PC-9 (cell line): ENCODE data around the gene ITPR3. TPM values are rescaled to one million over a fixed set of nuclear protein-coding genes. Genes with fewer than 3 reads are reported as not detected.

Source experiments
- BruUV-seq: library from RNA; stranded (reverse); fragments of 400-500 nt; replicated peaks from 2 replicates; lab custom pipeline; 2021; lab: Mats Ljungman, UMichigan
- CTCF ChIA-PET: fragments of 300-600 bp; sonication (Branson Sonifier 250); formaldehyde crosslinking; loops from one replicate; lab custom pipeline; 2022; ENCODE audit warnings: antibody characterized with exemption; lab: Charles Lee
- POLR2A ChIA-PET: fragments of 300-600 bp; sonication (Branson Sonifier 250); formaldehyde crosslinking; loops from one replicate; lab custom pipeline; 2022; ENCODE audit warnings: antibody characterized with exemption; ENCODE audit not compliant: unreplicated experiment; lab: Charles Lee
- DNase-seq, 2 experiments: peaks; one replicate each; pipeline versions ENCODE4 v3.0.0 to v3.0.0-alpha.2; 2015 to 2022; ENCODE audit warnings: mixed read lengths in 1 of 2
- H2AFZ ChIP-seq: fragments of 200-600 bp; sonication (generic); 2 replicates; pipeline ENCODE4 v1.8.1; 2017; ENCODE audit warnings: antibody characterized with exemption
- H3F3A ChIP-seq: fragments of 200-600 bp; sonication (generic); 2 replicates; pipeline ENCODE4 v1.8.1; 2017; ENCODE audit warnings: antibody characterized with exemption, mild to moderate bottlenecking, low read depth; ENCODE audit not compliant: insufficient read depth
- H3K27ac ChIP-seq: fragments of 200-600 bp; sonication (generic); 2 replicates; pipeline ENCODE4 v1.6.1; 2016; ENCODE audit warnings: mixed run types
- H3K27me3 ChIP-seq: fragments of 200-600 bp; sonication (generic); 2 replicates; pipeline ENCODE4 v1.6.1; 2016; ENCODE audit warnings: low read depth, mixed run types; ENCODE audit not compliant: insufficient read depth
- H3K36me3 ChIP-seq: fragments of 200-600 bp; sonication (generic); 2 replicates; pipeline ENCODE4 v1.6.1; 2016; ENCODE audit warnings: low read depth, mixed run types
- H3K4me1 ChIP-seq: fragments of 200-600 bp; sonication (generic); replicated peaks from 2 replicates; pipeline ENCODE4 v1.6.1; 2016; ENCODE audit warnings: mixed run types; ENCODE audit not compliant: insufficient read depth
- H3K4me2 ChIP-seq: fragments of 200-600 bp; sonication (generic); 2 replicates; pipeline ENCODE4 v1.6.1; 2017; ENCODE audit warnings: mixed run types
- H3K4me3 ChIP-seq: fragments of 200-600 bp; sonication (generic); 2 replicates; pipeline ENCODE4 v1.6.1; 2016; ENCODE audit warnings: mixed run types
- H3K79me2 ChIP-seq: fragments of 200-600 bp; sonication (generic); 2 replicates; pipeline ENCODE4 v1.6.1; 2017; ENCODE audit warnings: low read depth, mixed run types
- H3K9me2 ChIP-seq: fragments of 200-600 bp; sonication (generic); 2 replicates; pipeline ENCODE4 v1.8.1; 2017; ENCODE audit warnings: mild to moderate bottlenecking; ENCODE audit not compliant: insufficient read depth
- H3K9me3 ChIP-seq: fragments of 200-600 bp; sonication (generic); 2 replicates; pipeline ENCODE4 v1.8.1; 2016; ENCODE audit warnings: low read depth; ENCODE audit not compliant: insufficient read depth
- H4K20me1 ChIP-seq: fragments of 200-600 bp; sonication (generic); 2 replicates; pipeline ENCODE4 v1.8.1; 2017; ENCODE audit not compliant: insufficient read depth
- CTCF ChIP-seq: fragments of 200-600 bp; sonication (generic); conservative IDR thresholded peaks from 2 replicates; pipeline ENCODE4 v1.6.1; 2017; ENCODE audit warnings: mixed run types, antibody characterized with exemption, mild to moderate bottlenecking, moderate library complexity
- EZH2 ChIP-seq: fragments of 200-600 bp; sonication (generic); IDR thresholded peaks from 2 replicates; pipeline ENCODE4 v1.8.0; 2017; ENCODE audit warnings: antibody characterized with exemption, low read depth
- intact Hi-C: fragments of 100-400 bp; cut with micrococcal nuclease; formaldehyde crosslinking; loops from one replicate; pipeline ENCODE4 v1.10.0; 2022; ENCODE audit not compliant: unreplicated experiment
- total RNA-seq: library from RNA; stranded (reverse); gene quantifications from 2 replicates; pipeline ENCODE4 v1.2.3, GENCODE V29; 2021

ITPR3 gene
- total RNA-seq, 1 experiment from 2014 or later = 86.9 TPM

- POLR2A ChIA-PET = no interaction called here
- TF ChIP-seq EZH2 = no peak
- TF ChIP-seq CTCF = no peak
Observed at GRCh38 chr6:33699131-33699530, 78.0 kb downstream of the ITPR3 start.

GRCh38 chr6:33699739-33700138 is 78.6 kb downstream of the ITPR3 start:
- Histone ChIP-seq H3K36me3 (peaks cover 15% of the 10 kb centered on the region), H3K79me2 (no peaks in the 10 kb centered on the region), H3K9me2 (no peaks in the 10 kb centered on the region), H3K4me3 (no peak overlapping the region), H2AFZ (no peak overlapping the region), H4K20me1 (peaks cover 21% of the 10 kb centered on the region), H3K27me3 (no peaks in the 10 kb centered on the region), H3K9me3 (no peaks in the 10 kb centered on the region), H3F3A (peaks cover 69% of the 10 kb centered on the region), H3K4me2 (no peak overlapping the region), H3K4me1 (0 out of 2 replicates have a peak, but pooled peaks cover 2% of the 10 kb centered on the region), H3K27ac (no peak overlapping the region)
- ChIA-PET POLR2A (no interaction called here), CTCF (interaction anchor here (0.6 to 1.4 kb wide), 4 partner anchors 110 to 877 kb away, joined by 3 to 12 read pairs (median 4); no protein-coding TSS in a partner anchor)
- no TSS peak for BruUV-seq
- DNase-seq = no peak
- intact Hi-C loops = loop anchor here (1.0 to 10.0 kb wide), 3 partner anchors 110 to 855 kb away; partner anchors contain the start of gene PSMB8
- TF ChIP-seq EZH2 = no peak
- TF ChIP-seq CTCF = no peak

More at GRCh38 chr6:33699131-33699530, 78.0 kb downstream of the ITPR3 start:
- H3K79me2 ChIP-seq = no peaks in the 10 kb centered on the region
- H3K4me1 ChIP-seq = 0 out of 2 replicates have a peak, but pooled peaks cover 8% of the 10 kb centered on the region
- H4K20me1 ChIP-seq = peaks cover 22% of the 10 kb centered on the region
- no peaks in the 10 kb centered on the region for H3K9me3 ChIP-seq
- no peak overlapping the region for H3K27ac ChIP-seq
- CTCF ChIA-PET = no interaction called here
- H3K4me3 ChIP-seq = no peak overlapping the region
- peaks cover 16% of the 10 kb centered on the region for H3K36me3 ChIP-seq
- H3K4me2 ChIP-seq = no peak overlapping the region
- H3K9me2 ChIP-seq = no peaks in the 10 kb centered on the region
- TSS peak; percentile 10 for BruUV-seq
- intact Hi-C loops = no loop called here
- DNase-seq = no peak
- H2AFZ ChIP-seq = no peak overlapping the region
- H3F3A ChIP-seq = peaks cover 69% of the 10 kb centered on the region
- no peaks in the 10 kb centered on the region for H3K27me3 ChIP-seq

DNA sequence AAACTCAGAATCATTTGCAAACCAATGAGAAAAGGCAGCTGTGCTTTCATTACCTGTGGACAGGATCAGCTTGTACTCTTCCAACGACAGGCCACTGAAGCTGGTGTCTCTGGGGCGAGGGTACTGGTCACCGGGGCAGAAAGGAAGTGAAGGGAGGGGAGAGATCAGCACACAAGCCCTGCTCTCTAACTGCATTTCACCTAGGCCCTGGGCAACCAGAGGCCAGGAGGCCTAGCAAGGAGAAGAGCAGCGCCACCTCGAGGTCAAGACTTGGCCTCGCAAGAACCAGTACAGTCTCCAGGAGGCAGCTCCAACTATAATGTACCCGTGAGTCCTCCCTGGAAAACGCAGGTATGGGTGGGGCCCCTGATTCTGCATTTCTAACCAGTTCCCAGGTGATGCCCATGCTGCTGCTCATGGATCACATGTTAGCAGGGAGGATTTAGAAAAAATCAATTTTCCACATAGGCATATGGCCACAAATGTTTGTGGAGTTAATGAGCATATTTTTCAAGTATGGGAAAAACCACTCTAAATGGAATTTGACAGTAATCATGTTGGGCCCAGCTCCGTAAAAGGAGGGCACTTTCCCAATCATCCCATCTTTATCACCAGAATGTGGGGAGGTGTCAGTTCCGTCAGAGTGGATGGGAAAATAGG is 79.4 kb downstream of the ITPR3 start:
- no peak overlapping the region for H3K27ac ChIP-seq
- no peak overlapping the region for H2AFZ ChIP-seq
- peak; percentile 49 to 69 for DNase-seq
- TF ChIP-seq CTCF = peak; percentile 83
- TF ChIP-seq EZH2 = no peak
- H3K9me2 ChIP-seq = no peaks in the 10 kb centered on the region
- peaks cover 14% of the 10 kb centered on the region for H4K20me1 ChIP-seq
- H3K4me3 ChIP-seq = no peak overlapping the region
- no peaks in the 10 kb centered on the region for H3K27me3 ChIP-seq
- TSS peak; percentile 2 for BruUV-seq
- no peak overlapping the region for H3K4me2 ChIP-seq
- no peaks in the 10 kb centered on the region for H3K79me2 ChIP-seq
- peaks cover 66% of the 10 kb centered on the region for H3F3A ChIP-seq
- intact Hi-C loops = loop anchor here (1.0 to 10.0 kb wide), 3 partner anchors 111 to 856 kb away; partner anchors contain the start of gene PSMB8
- peaks cover 8% of the 10 kb centered on the region; the same call in 1 of the 2 replicates for H3K36me3 ChIP-seq
- H3K4me1 ChIP-seq = no peaks in the 10 kb centered on the region
- CTCF ChIA-PET = interaction anchor here (0.6 to 1.4 kb wide), 4 partner anchors 111 to 877 kb away, joined by 3 to 12 read pairs (median 4); no protein-coding TSS in a partner anchor
- H3K9me3 ChIP-seq = no peaks in the 10 kb centered on the region
- POLR2A ChIA-PET = no interaction called here
